Esophagus (tissue), 2 donors: Measurements from ENCODE around the gene ADAMTSL1. TPM values are rescaled to one million over a fixed set of nuclear protein-coding genes. Genes with fewer than 3 reads are reported as not detected.
A peak's percentile ranks its signal among the peaks of the same experiment; 100 is the strongest.

Source experiments
- H3K27ac ChIP-seq, 2 donors: one replicate each; pipeline ENCODE4 v1.5.1; 2013; ENCODE audit warnings: low read depth in 2 of 2, mild to moderate bottlenecking in 2 of 2, inconsistent platforms in 1 of 2, low read length in 1 of 2, moderate library complexity in 1 of 2
- H3K27me3 ChIP-seq, 2 donors: one replicate each; pipeline ENCODE4 v1.6.1; 2013; ENCODE audit warnings: low read length in 2 of 2, control low read depth in 1 of 2, mild to moderate bottlenecking in 1 of 2; ENCODE audit not compliant: insufficient read depth in 2 of 2, control insufficient read depth in 1 of 2
- H3K36me3 ChIP-seq, 2 donors: one replicate each; pipeline ENCODE4 v1.6.1; 2013; ENCODE audit warnings: low read length in 1 of 2; ENCODE audit not compliant: control insufficient read depth in 2 of 2, insufficient read depth in 2 of 2
- H3K4me1 ChIP-seq, 2 donors: one replicate each; pipeline ENCODE4 v1.6.1; 2013; ENCODE audit warnings: low read length in 1 of 2; ENCODE audit not compliant: control insufficient read depth in 2 of 2, insufficient read depth in 2 of 2
- H3K4me3 ChIP-seq, 2 donors: one replicate each; pipeline ENCODE4 v1.5.1; 2013; ENCODE audit warnings: low read length in 2 of 2, mild to moderate bottlenecking in 2 of 2, low read depth in 1 of 2, moderate library complexity in 1 of 2
- H3K9me3 ChIP-seq, 2 donors: one replicate each; pipeline ENCODE4 v1.6.1; 2013; ENCODE audit warnings: mild to moderate bottlenecking in 2 of 2, low read depth in 1 of 2, low read length in 1 of 2, moderate library complexity in 1 of 2; ENCODE audit not compliant: control insufficient read depth in 2 of 2, insufficient read depth in 1 of 2
- WGBS, 2 donors: extraction: QIAGEN DNeasy Blood & Tissue Kit; methylation state at CpG; one replicate each; pipeline ENCODE4 v1.1.7; 2013; 5-methylcytosine and 5-hydroxymethylcytosine counted together
- polyA plus RNA-seq, 2 donors: library from polyadenylated mRNA; stranded (reverse); fragments of 200-250 nt; gene quantifications; one replicate each; pipeline ENCODE4 v1.2.3, GENCODE V29; 2013
- donor health status: healthy with polysubstance abuse.
- donor health status: Bipolar disorder and iron deficiency.

Gene ADAMTSL1
- polyA plus RNA-seq, 2 donors = 1.2 to 1.8 TPM

- Histone ChIP-seq H3K4me1 (peaks cover 2 to 4% of the 10 kb centered on the region in 2 donors), H3K27me3 (no peaks in the 10 kb centered on the region), H3K4me3 (no peak overlapping the region), H3K36me3 (no peaks in the 10 kb centered on the region), H3K27ac (no peak overlapping the region), H3K9me3 (no peaks in the 10 kb centered on the region)
- WGBS, 2 donors = 27 to 35% methylated on average over 4 of the region's 4 CpGs
These were observed 231.9 kb downstream of the ADAMTSL1 start for GRCh38 chr9:18705796-18706392.

- no peak overlapping the region for H3K27ac ChIP-seq
- H3K36me3 ChIP-seq = no peaks in the 10 kb centered on the region
- H3K27me3 ChIP-seq = no peaks in the 10 kb centered on the region
- 84 to 86% methylated on average over 11 of the region's 11 CpGs for WGBS, 2 donors
- H3K4me3 ChIP-seq = no peak overlapping the region
- peaks cover 2 to 4% of the 10 kb centered on the region in 2 donors for H3K4me1 ChIP-seq
- H3K9me3 ChIP-seq = no peaks in the 10 kb centered on the region
These were observed 232.7 kb downstream of the ADAMTSL1 start for GRCh38 chr9:18706648-18707047.

GRCh38 chr9:18707061-18707461 lies 233.1 kb downstream of the ADAMTSL1 start:
- Histone ChIP-seq H3K27ac (peak overlapping the region in 1 of 2 donors; percentile 22), H3K4me3 (no peak overlapping the region), H3K27me3 (no peaks in the 10 kb centered on the region), H3K9me3 (no peaks in the 10 kb centered on the region), H3K36me3 (no peaks in the 10 kb centered on the region), H3K4me1 (peaks cover 2 to 4% of the 10 kb centered on the region in 2 donors)
- 67 to 70% methylated on average over 5 of the region's 5 CpGs for WGBS, 2 donors

- H3K4me1 ChIP-seq = peaks cover 2 to 4% of the 10 kb centered on the region in 2 donors
- no peak overlapping the region for H3K4me3 ChIP-seq
- 53 to 58% methylated on average over 8 of the region's 8 CpGs for WGBS, 2 donors
- no peaks in the 10 kb centered on the region for H3K27me3 ChIP-seq
- H3K36me3 ChIP-seq = no peaks in the 10 kb centered on the region
- no peaks in the 10 kb centered on the region for H3K9me3 ChIP-seq
- H3K27ac ChIP-seq = peak overlapping the region in 1 of 2 donors; percentile 22
These were observed 233.7 kb downstream of the ADAMTSL1 start for GRCh38 chr9:18707489-18708205.

- Histone ChIP-seq H3K27ac (no peak overlapping the region), H3K36me3 (no peaks in the 10 kb centered on the region), H3K9me3 (no peaks in the 10 kb centered on the region), H3K27me3 (no peaks in the 10 kb centered on the region), H3K4me3 (no peak overlapping the region), H3K4me1 (peaks cover 2 to 4% of the 10 kb centered on the region in 2 donors)
- WGBS, 2 donors = 43 to 54% methylated on average over 4 of the region's 4 CpGs
These were observed 234.5 kb downstream of the ADAMTSL1 start for GRCh38 chr9:18708429-18708828.

GRCh38 chr9:18710065-18710464 lies 236.1 kb downstream of the ADAMTSL1 start:
- Histone ChIP-seq H3K9me3 (no peaks in the 10 kb centered on the region), H3K27ac (no peak overlapping the region), H3K36me3 (no peaks in the 10 kb centered on the region), H3K4me3 (no peak overlapping the region), H3K4me1 (peaks cover 2 to 4% of the 10 kb centered on the region in 2 donors), H3K27me3 (no peaks in the 10 kb centered on the region)
- WGBS, 2 donors = 89 to 100% methylated on average over 1 of the region's 1 CpG

- 91 to 96% methylated on average over 2 of the region's 2 CpGs for WGBS, 2 donors
- no peak overlapping the region for H3K4me3 ChIP-seq
- H3K9me3 ChIP-seq = no peaks in the 10 kb centered on the region
- no peak overlapping the region for H3K27ac ChIP-seq
- H3K27me3 ChIP-seq = no peaks in the 10 kb centered on the region
- H3K4me1 ChIP-seq = no peaks in the 10 kb centered on the region
- H3K36me3 ChIP-seq = no peaks in the 10 kb centered on the region
These were observed 243.8 kb downstream of the ADAMTSL1 start for GRCh38 chr9:18717759-18718158.

- Histone ChIP-seq H3K27me3 (no peaks in the 10 kb centered on the region), H3K27ac (no peak overlapping the region), H3K4me3 (no peak overlapping the region), H3K9me3 (no peaks in the 10 kb centered on the region), H3K36me3 (no peaks in the 10 kb centered on the region), H3K4me1 (no peaks in the 10 kb centered on the region)
- 88 to 93% methylated on average over 12 of the region's 12 CpGs for WGBS, 2 donors
These were observed 244.4 kb downstream of the ADAMTSL1 start for GRCh38 chr9:18718393-18718792.

- Histone ChIP-seq H3K9me3 (no peaks in the 10 kb centered on the region), H3K27ac (no peak overlapping the region), H3K4me1 (no peaks in the 10 kb centered on the region), H3K36me3 (no peaks in the 10 kb centered on the region), H3K27me3 (no peaks in the 10 kb centered on the region), H3K4me3 (no peak overlapping the region)
- 79 to 87% methylated on average over 1 of the region's 1 CpG for WGBS, 2 donors
These were observed 245.0 kb downstream of the ADAMTSL1 start for GRCh38 chr9:18718932-18719331.

GRCh38 chr9:18720691-18721090 lies 246.7 kb downstream of the ADAMTSL1 start:
- H3K27me3 ChIP-seq = no peaks in the 10 kb centered on the region
- WGBS, 2 donors = 66 to 78% methylated on average over 5 of the region's 5 CpGs
- H3K4me1 ChIP-seq = no peaks in the 10 kb centered on the region
- H3K36me3 ChIP-seq = no peaks in the 10 kb centered on the region
- H3K27ac ChIP-seq = no peak overlapping the region
- H3K4me3 ChIP-seq = no peak overlapping the region
- H3K9me3 ChIP-seq = no peaks in the 10 kb centered on the region
